Naive B cell (primary cell): ENCODE measurements around the gene ATP7A. TPM values are rescaled to one million over a fixed set of nuclear protein-coding genes. Genes with fewer than 3 reads are reported as not detected.
"Not testable (repeated sequence)": the region's sequence is repeated elsewhere in the genome, so short reads cannot be mapped to it uniquely, and the experiment has no call there.

ENCODE experiments used
- ATAC-seq, 2 donors: fragments of 150-1000 bp; cut with Tn5 transposase; 2 replicates each; pipeline ENCODE4 v1.10.0; 2021; ENCODE audit warnings: low read depth in 2 of 2, mild to moderate bottlenecking in 2 of 2, moderate library complexity in 2 of 2
- DNase-seq: peaks from one replicate; pipeline ENCODE4 v3.0.0; 2022
- H3K27ac Mint-ChIP-seq, 6 donors: one replicate each; pipeline ENCODE4 v1.8.0; 2020 to 2022; ENCODE audit warnings: mild to moderate bottlenecking in 6 of 6, mixed read lengths in 6 of 6, moderate library complexity in 5 of 6, inconsistent platforms in 2 of 6
- H3K27me3 Mint-ChIP-seq, 3 donors: one replicate each; pipeline ENCODE4 v1.8.0; 2021 to 2022; ENCODE audit warnings: mixed read lengths in 3 of 3, mild to moderate bottlenecking in 1 of 3
- H3K36me3 Mint-ChIP-seq, 2 donors: one replicate each; pipeline ENCODE4 v1.8.0; 2020 to 2022; ENCODE audit warnings: mixed read lengths in 2 of 2, inconsistent platforms in 1 of 2, mild to moderate bottlenecking in 1 of 2
- H3K4me1 Mint-ChIP-seq, 3 donors: one replicate each; pipeline ENCODE4 v1.8.0; 2020 to 2022; ENCODE audit warnings: mixed read lengths in 3 of 3, inconsistent platforms in 1 of 3, mild to moderate bottlenecking in 1 of 3, moderate library complexity in 1 of 3
- H3K4me3 Mint-ChIP-seq, 8 donors: one replicate each; pipeline ENCODE4 v1.8.0; 2020 to 2022; ENCODE audit warnings: mild to moderate bottlenecking in 8 of 8, mixed read lengths in 8 of 8, moderate library complexity in 8 of 8, inconsistent platforms in 2 of 8
- H3K9me3 Mint-ChIP-seq, 7 donors: one replicate each; pipeline ENCODE4 v1.8.0; 2020 to 2022; ENCODE audit warnings: mixed read lengths in 7 of 7, mild to moderate bottlenecking in 5 of 7, inconsistent platforms in 2 of 7, moderate library complexity in 1 of 7
- polyA plus RNA-seq, 6 donors: library from polyadenylated mRNA; unstranded; fragments of 300-500 nt; fragmentation: Illumina TruSeq; gene quantifications; one replicate each; pipeline ENCODE4 v1.2.3, GENCODE V29; 2021; ENCODE audit warnings: low read depth in 6 of 6

ATP7A gene
- polyA plus RNA-seq, 6 donors from 2014 or later = 5.4 to 6.5 (median 6.3) TPM; not detected in 1

DNA sequence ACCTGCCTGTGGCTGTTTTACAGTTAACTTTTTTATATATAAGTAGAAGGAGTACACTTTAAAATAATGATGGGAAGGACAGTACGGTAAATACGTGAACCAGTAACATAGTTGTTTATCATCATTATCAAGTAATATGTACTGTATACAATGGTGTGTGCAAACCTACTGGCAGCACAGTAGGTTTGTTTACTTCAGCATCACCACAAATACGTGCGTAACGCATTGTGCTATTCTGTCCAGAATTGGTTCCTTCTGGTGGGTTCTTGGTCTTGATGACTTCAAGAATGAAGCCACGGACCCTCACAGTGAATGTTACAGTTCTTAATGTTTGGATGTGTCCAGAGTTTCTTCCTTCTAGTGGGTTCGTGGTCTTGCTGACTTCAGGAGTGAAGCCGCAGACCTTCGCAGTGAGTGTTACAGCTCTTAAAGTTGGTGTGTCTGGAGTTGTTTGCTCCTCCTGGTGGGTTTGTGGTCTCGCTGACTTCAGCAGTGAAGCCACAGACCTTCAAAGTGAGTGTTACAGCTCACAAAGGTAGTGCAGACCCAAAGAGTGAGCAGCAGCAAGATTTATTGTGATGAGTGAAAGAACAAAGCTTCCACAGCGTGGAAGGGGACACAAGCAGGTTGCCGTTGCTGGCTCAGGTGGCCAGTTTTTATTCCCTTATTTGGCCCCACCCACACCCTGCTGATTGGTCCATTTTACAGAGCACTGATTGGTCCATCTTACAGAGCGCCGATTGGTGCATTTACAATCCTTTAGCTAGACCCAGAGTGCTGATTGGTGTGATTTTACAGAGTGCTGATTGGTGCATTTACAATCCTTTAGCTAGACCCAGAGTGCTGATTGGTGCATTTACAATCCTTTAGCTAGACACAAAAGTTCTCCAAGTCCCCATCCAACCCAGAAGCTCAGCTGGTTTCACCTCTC is 162.9 kb downstream of the ATP7A start:
- H3K9me3 Mint-ChIP-seq = peaks cover 5 to 42% (median 29%) of the 10 kb centered on the region in 7 donors
- H3K27ac Mint-ChIP-seq, DNase-seq, H3K27me3 Mint-ChIP-seq, H3K36me3 Mint-ChIP-seq, ATAC-seq, H3K4me3 Mint-ChIP-seq, H3K4me1 Mint-ChIP-seq: not testable (repeated sequence)

GRCh38 chrX:78074088-78074487 is 163.6 kb downstream of the ATP7A start:
- no peaks in the 10 kb centered on the region for H3K27me3 Mint-ChIP-seq
- peaks cover 4 to 37% (median 24%) of the 10 kb centered on the region in 7 donors for H3K9me3 Mint-ChIP-seq
- H3K4me3 Mint-ChIP-seq = no peak overlapping the region
- H3K27ac Mint-ChIP-seq = no peak overlapping the region
- no peak for DNase-seq
- H3K4me1 Mint-ChIP-seq = no peaks in the 10 kb centered on the region
- no peak for ATAC-seq
- H3K36me3 Mint-ChIP-seq = peaks cover 0 to under 1% of the 10 kb centered on the region in 2 donors

- H3K36me3 Mint-ChIP-seq = no peaks in the 10 kb centered on the region
- no peak for DNase-seq
- no peaks in the 10 kb centered on the region for H3K27me3 Mint-ChIP-seq
- ATAC-seq = no peak
- no peak overlapping the region for H3K27ac Mint-ChIP-seq
- no peak overlapping the region for H3K4me3 Mint-ChIP-seq
- H3K4me1 Mint-ChIP-seq = no peaks in the 10 kb centered on the region
- peaks cover 4 to 36% (median 22%) of the 10 kb centered on the region in 7 donors for H3K9me3 Mint-ChIP-seq
Measured at GRCh38 chrX:78075787-78076389, 165.4 kb downstream of the ATP7A start.

GRCh38 chrX:78081413-78081812 is 170.9 kb downstream of the ATP7A start:
- not testable (repeated sequence) for H3K27me3 Mint-ChIP-seq, ATAC-seq, H3K4me1 Mint-ChIP-seq, H3K27ac Mint-ChIP-seq, DNase-seq, H3K4me3 Mint-ChIP-seq, H3K36me3 Mint-ChIP-seq
- peaks cover 0 to 18% (median 10%) of the 10 kb centered on the region in 7 donors for H3K9me3 Mint-ChIP-seq

- Mint-ChIP-seq H3K4me3 (no peak overlapping the region), H3K9me3 (peaks cover 3 to 12% (median 6%) of the 10 kb centered on the region in 7 donors), H3K4me1 (no peaks in the 10 kb centered on the region), H3K36me3 (no peaks in the 10 kb centered on the region), H3K27ac (peak overlapping the region in 1 of 6 donors; percentile 34), H3K27me3 (peaks cover 0 to 6% (median 4%) of the 10 kb centered on the region in 3 donors)
- DNase-seq = no peak
- no peak for ATAC-seq
Measured at GRCh38 chrX:78092296-78092695, 181.8 kb downstream of the ATP7A start.

GRCh38 chrX:78098108-78098507 is 187.6 kb downstream of the ATP7A start:
- peaks cover 0 to under 1% (median 0%) of the 10 kb centered on the region in 3 donors for H3K4me1 Mint-ChIP-seq
- no peak for DNase-seq
- no peaks in the 10 kb centered on the region for H3K36me3 Mint-ChIP-seq
- H3K9me3 Mint-ChIP-seq = peaks cover 0 to 5% (median 1%) of the 10 kb centered on the region in 7 donors
- peaks cover 0 to 6% (median 5%) of the 10 kb centered on the region in 3 donors for H3K27me3 Mint-ChIP-seq
- no peak overlapping the region for H3K27ac Mint-ChIP-seq
- no peak for ATAC-seq
- no peak overlapping the region for H3K4me3 Mint-ChIP-seq

Other genes with a start within 250 kb of the ATP7A start
- 10 to 100 TPM; 24.8 to 92.6 (median 52.0) TPM for gene ATRX, start 124.5 kb upstream of the ATP7A start, polyA plus RNA-seq
- 10 to 100 TPM; 28.0 to 45.2 (median 36.4) TPM for gene MAGT1, start 15.3 kb upstream of the ATP7A start, polyA plus RNA-seq
- 100 to 1,000 TPM; 281 to 440 (median 327) TPM for gene COX7B, start 11.2 kb upstream of the ATP7A start, polyA plus RNA-seq
- gene PGAM4, start 58.9 kb downstream of the ATP7A start, polyA plus RNA-seq = not detected
- 100 to 1,000 TPM; 325 to 587 (median 365) TPM for gene PGK1, start 193.6 kb downstream of the ATP7A start, polyA plus RNA-seq
- gene TAF9B, start 229.0 kb downstream of the ATP7A start, polyA plus RNA-seq = 10 to 100 TPM in 5 of 6 donors, 1 to 10 TPM in 1; 9.2 to 19.2 (median 12.7) TPM